Measurements from ENCODE around the gene CCDC184.
"Not testable (repeated sequence)": the region's sequence is repeated elsewhere in the genome, so short reads cannot be mapped to it uniquely, and the experiment has no call there.

Gene CCDC184

DNA sequence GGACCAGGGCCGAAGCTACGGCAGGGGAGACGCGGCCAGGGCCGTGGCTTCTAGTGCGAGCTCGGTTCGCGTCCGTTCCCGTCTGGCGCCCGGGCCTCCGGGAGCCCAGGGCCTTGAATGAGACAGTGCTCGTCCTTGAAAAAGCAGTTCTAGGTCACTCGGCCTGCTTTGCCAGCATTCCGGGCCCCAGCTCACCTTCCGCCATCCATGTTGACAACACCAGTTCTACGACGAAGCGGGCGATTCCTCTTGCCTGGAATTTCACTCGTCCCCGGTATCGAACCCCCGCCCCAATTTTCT, 15.2 kb downstream of the CCDC184 start:
- no peak overlapping the region for H3K4me3 ChIP-seq (ENCODE audit: low read length)
- DNase-seq (ENCODE audit: low read depth, low spot score): no peak

DNA sequence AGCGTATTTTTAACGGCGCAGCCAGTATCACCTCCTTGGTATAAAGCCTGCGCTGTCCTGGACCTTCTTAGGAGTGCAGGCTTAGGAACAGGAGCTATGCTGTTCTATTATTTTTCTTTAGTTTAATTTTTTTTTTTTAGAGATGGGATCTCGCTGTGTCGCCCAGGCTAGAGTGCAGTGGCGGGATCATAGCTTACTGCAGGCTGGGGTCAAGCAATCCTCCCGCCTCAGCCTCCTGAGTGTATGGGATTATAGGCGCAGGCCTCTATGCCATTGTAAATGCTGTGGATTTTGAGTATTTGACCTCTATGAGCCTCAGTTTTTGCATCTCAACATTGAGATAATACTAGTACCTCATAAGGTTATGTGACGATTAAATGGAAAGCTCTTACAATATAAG, 15.5 kb downstream of the CCDC184 start:
- H3K4me3 ChIP-seq (ENCODE audit: low read length): no peak overlapping the region
- DNase-seq (ENCODE audit: low read depth, low spot score): no peak

DNA sequence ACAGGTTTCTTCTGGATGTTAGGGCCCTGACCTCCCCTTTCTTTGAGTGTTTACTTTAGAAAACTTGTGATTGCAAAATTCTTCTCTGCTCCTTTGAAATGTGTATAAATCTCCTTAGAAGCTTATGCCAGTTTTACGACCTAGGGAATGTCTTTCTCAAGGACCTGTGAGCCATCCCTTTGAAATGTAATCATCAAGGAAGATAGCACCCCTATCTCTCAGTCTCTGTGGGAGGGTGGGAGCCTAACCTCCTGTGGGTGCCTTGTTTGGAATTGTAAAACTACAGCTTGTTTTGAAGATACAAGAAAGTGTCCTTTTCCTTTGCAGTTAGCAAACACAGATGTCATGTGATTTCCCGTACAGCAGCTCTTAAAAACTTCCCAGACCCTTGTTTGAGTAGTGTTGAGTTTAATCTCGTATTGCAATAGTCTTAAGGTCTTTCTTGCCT, 16.4 kb downstream of the CCDC184 start:
- no peak for DNase-seq (ENCODE audit: low read depth, low spot score)
- no peak overlapping the region for H3K4me3 ChIP-seq (ENCODE audit: low read length)

DNA sequence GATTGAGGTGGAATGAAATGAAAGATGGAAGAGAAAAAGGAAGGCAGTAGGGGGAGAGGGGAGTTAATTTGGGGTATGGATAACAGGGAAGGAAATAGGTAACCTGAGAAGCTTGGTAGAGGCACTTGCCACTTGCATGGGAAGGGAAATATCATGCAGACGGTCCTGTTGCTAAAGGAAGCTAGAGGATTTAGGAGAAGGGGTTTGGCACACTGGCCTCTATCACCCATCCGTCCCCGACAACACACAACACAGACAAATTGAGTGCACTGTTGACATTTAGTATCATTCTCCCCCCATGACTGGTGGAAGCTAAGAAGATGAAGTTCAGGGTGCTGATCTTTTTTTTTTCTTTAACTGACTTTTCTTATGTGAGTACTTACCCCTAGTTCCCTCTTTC, 17.6 kb downstream of the CCDC184 start:
- DNase-seq (ENCODE audit: low read depth, low spot score): no peak
- no peak overlapping the region for H3K4me3 ChIP-seq (ENCODE audit: low read length)

DNA sequence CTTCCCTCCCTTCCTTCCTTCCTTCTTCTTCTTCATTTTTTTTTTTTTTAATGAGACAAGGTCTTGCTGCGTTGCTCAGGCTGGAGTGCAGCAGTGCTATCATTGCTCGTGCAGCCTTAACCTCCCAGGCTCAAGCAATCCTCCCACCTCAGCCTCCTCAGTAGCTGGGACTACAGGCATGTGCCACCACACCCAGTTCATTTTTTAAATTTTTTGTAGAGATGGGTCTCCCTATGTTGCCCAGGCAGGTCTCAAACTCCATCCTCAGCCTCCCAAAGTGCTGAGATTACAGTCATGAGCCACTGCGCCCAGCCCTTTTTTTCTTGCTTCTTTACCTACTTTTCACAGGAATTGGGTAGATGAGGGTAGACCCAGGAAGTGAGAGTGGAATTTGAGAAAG, 18.1 kb downstream of the CCDC184 start:
- H3K4me3 ChIP-seq (ENCODE audit: low read length): no peak overlapping the region
- no peak for DNase-seq (ENCODE audit: low read depth, low spot score)

DNA sequence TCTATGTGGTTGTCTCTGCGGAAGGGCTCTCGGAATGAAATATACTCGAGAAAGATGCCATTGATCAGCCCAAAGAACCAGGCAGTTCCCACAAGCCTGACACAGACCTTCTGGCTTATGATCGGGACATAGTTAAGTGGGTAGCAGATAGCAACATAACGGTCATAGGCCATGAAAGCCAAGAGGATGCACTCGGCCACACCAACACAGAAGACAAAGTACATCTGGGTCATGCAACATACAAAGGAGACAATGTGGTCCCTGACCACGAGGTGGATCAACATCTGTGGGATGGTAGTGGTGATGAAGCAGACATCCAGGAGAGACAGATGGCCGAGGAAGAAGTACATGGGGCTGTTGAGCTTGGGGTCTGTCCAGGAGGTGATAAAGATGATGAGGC, 19.3 kb downstream of the CCDC184 start:
- no peak overlapping the region for H3K4me3 ChIP-seq (ENCODE audit: low read length)
- DNase-seq (ENCODE audit: low read depth, low spot score): no peak

DNA sequence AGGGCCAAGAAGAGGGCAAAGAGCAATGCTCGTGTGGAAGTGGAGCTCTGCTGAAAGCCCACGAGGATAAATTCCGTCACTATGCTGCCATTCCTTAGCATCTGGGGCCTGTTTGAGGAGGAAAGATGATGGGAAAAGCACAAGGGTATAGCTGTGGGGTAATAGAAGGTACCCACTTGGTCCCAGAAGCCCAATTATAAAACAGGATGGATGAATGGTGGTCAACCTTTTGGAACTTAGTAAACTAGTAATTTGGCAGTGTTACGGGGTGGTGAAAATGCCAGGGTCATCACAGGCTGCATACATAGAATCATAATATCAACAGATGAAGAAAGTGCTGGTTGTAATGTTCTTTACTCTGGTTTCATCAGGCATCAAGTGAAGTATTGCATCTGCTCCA, 19.7 kb downstream of the CCDC184 start, which contains the start of gene OR10AD1:
OR10AD1 (minus strand) TSS at position 101 of the 400 bp plus-strand sequence; CDS start at position 101, 0 bp downstream.
- H3K4me3 ChIP-seq (ENCODE audit: low read length): no peak within 1 kb of the TSS
- DNase-seq (ENCODE audit: low read depth, low spot score): no peak

DNA sequence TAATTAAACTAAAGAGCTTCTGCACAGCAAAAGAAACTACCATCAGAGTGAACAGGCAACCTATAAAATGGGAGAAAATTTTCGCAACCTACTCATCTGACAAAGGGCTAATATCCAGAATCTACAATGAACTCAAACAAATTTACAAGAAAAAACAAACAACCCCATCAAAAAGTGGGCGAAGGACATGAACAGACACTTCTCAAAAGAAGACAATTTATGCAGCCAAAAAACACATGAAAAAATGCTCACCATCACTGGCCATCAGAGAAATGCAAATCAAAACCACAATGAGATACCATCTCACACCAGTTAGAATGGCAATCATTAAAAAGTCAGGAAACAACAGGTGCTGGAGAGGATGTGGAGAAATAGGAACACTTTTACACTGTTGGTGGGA, 26.1 kb downstream of the CCDC184 start:
- H3K4me3 ChIP-seq (ENCODE audit: low read length); DNase-seq (ENCODE audit: low read depth, low spot score): not testable (repeated sequence)

DNA sequence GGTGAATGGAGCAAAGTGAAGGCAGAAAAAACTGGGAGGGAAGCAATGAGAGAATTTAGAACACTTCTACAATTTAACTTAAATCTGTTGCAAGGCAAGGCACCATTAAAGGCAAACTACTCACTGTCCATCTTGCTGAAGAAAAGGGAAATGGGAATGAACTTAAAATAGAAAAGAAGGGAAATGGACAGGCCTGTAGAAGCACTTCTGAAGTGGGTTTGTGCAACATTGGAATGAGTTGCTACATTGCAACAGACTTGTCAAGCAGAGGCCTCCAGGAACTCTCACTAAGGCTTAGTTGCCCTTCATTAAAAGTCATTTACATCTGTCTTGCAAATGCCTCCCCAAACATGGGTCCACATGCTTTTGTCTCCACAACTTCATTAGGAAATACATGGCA, 33.3 kb downstream of the CCDC184 start:
- no peak for DNase-seq (ENCODE audit: low read depth, low spot score)
- no peak overlapping the region for H3K4me3 ChIP-seq (ENCODE audit: low read length)

DNA sequence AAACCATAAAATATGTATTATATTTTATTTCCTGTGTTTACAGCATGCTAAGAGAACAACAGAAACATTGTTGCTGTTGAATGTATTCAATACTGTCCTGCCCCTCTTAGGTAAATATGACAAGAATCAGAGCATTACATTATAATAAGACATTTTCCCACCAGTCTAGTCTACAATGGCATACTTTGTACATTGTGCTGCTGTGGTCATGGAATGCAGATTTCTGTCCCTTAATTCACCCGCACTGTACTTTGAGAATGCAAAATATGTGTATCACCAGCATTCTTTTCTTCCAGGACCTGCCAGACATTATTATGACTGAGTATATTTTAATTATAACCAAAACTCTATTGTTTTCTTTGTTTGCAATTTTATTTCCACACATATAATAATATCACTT, 36.2 kb downstream of the CCDC184 start:
- no peak for DNase-seq (ENCODE audit: low read depth, low spot score)
- H3K4me3 ChIP-seq (ENCODE audit: low read length): no peak overlapping the region

DNA sequence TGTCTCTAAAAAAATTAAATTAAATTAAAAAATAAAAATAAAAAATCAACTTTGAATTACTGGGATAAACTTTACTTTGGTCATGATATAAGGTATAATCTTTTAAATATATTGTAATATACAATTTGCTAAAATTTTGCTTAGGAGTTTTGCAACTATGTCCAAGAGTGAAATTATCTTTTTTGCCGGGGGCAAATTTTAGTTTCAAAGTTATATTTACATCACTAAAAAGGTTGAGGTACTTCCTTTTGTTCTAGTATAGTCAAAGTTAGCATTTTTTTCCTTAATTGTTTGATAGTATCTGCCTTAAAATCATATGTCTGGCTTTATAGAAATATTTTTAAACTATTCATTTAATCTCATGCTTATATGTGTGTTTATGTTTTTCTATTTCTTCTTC, 37.3 kb downstream of the CCDC184 start:
- DNase-seq (ENCODE audit: low read depth, low spot score): no peak
- no peak overlapping the region for H3K4me3 ChIP-seq (ENCODE audit: low read length)

DNA sequence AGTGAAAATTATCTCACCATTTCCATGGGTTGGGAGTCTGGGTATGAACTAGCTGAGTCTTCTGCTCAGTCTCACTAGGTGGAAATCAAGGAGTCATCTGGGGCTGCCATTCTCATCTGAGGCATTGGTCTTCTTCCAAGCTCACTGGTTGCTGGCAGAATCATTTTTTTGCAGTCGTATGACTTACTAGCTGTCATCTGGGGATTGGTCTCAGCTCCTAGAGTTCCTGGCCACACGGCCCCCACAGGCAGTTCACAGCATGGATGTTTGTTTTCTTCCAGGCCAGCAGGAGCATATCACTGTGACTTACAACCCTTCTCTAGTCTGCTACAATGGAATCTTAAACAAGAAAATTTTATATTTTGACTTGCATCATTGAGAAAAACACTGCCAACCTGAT, 38.2 kb downstream of the CCDC184 start:
- DNase-seq (ENCODE audit: low read depth, low spot score): no peak
- H3K4me3 ChIP-seq (ENCODE audit: low read length): no peak overlapping the region

DNA sequence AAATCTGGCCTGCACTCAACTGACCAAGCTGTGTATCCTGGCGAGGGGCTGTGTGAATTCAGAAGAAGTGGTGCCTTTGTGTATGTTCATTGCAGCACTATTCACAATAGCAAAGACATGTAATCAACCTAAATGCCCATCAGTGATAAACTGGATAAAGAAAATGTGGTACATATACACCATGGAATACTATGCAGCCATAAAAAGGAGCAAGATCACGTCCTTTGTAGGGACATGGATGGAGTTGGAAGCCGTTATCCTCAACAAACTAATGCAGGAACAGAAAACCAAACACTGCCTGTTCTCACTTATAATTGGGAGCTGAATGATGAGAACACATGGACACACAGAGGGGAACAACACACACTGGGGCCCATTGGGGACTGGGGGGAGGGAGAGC, 41.1 kb downstream of the CCDC184 start:
- H3K4me3 ChIP-seq (ENCODE audit: low read length); DNase-seq (ENCODE audit: low read depth, low spot score): not testable (repeated sequence)

DNA sequence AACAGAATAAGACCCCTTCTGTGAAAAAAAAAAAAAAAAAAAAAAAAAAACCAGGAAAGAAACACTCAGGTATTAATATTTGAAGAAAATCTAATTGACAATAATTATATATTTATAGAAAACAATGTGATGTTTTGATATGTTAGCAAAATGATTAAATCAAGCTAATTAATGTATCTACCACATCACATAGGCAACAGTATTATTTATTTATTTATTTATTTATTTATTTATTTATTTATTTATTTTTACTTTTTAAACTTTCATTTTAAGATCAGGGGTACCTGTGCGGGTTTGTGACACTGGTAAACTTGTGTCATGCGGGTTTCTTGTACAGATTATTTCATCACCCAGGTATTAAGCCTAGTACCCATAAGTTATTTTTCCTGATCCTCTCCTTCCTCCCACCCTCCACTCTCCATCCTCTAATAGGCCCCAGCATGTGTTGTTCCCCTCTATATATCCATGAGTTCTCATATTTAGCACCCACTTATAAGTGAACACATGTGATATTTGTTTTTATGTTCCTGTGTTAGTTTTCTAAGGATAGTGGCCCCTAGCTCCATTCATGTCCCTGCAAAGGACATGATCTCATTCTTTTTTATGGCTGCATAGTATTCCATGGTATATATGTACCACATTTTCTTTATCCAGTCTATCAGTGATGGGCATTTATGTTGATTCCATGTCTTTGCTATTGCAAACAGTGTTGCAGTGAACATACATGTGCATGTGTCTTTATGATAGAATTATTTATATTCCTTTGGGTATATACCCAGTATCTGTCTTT, 47.9 kb downstream of the CCDC184 start:
- H3K4me3 ChIP-seq (ENCODE audit: low read length); DNase-seq (ENCODE audit: low read depth, low spot score): not testable (repeated sequence)
